GM12892 (cell line): ENCODE data around the gene GALNT10.

Experiments used
- POLR2A ChIP-seq: IDR thresholded peaks from 2 replicates; pipeline ENCODE4 v1.6.1; 2011; ENCODE audit warnings: low read depth, low read length, control low read depth
- POLR2AphosphoS5 ChIP-seq: IDR thresholded peaks from 2 replicates; pipeline ENCODE4 v1.6.1; 2011; ENCODE audit warnings: low read depth, low read length, control low read depth

- no peak for TF ChIP-seq POLR2A
- TF ChIP-seq POLR2AphosphoS5, result no peak
These were observed 24.0 kb downstream of the GALNT10 start for GRCh38 chr5:154214371-154215106.
